Stimulated activated memory B cell treated with anti-CD40 and anti-IgM and Interleukin-4, amounts not matched to agents 10 μg/mL and 1 μg/mL and 100 μg/mL, for 72 hours (primary cell): ENCODE data around the gene AAMDC.

ENCODE experiments used
- ATAC-seq: fragments of 150-1000 bp; cut with Tn5 transposase; 2 replicates; pipeline ENCODE4 v1.10.0; 2021
- H3K27ac Mint-ChIP-seq: one replicate; pipeline ENCODE4 v1.8.0; 2022; ENCODE audit warnings: mild to moderate bottlenecking, mixed read lengths
- H3K27me3 Mint-ChIP-seq: one replicate; pipeline ENCODE4 v1.8.0; 2022; ENCODE audit warnings: mixed read lengths
- H3K36me3 Mint-ChIP-seq: one replicate; pipeline ENCODE4 v1.8.0; 2022; ENCODE audit warnings: mixed read lengths
- H3K4me1 Mint-ChIP-seq: one replicate; pipeline ENCODE4 v1.8.0; 2022; ENCODE audit warnings: mixed read lengths
- H3K4me3 Mint-ChIP-seq: one replicate; pipeline ENCODE4 v1.8.0; 2022; ENCODE audit warnings: mild to moderate bottlenecking, moderate library complexity, mixed read lengths
- H3K9me3 Mint-ChIP-seq: one replicate; pipeline ENCODE4 v1.8.0; 2022; ENCODE audit warnings: mixed read lengths

AAMDC gene

DNA sequence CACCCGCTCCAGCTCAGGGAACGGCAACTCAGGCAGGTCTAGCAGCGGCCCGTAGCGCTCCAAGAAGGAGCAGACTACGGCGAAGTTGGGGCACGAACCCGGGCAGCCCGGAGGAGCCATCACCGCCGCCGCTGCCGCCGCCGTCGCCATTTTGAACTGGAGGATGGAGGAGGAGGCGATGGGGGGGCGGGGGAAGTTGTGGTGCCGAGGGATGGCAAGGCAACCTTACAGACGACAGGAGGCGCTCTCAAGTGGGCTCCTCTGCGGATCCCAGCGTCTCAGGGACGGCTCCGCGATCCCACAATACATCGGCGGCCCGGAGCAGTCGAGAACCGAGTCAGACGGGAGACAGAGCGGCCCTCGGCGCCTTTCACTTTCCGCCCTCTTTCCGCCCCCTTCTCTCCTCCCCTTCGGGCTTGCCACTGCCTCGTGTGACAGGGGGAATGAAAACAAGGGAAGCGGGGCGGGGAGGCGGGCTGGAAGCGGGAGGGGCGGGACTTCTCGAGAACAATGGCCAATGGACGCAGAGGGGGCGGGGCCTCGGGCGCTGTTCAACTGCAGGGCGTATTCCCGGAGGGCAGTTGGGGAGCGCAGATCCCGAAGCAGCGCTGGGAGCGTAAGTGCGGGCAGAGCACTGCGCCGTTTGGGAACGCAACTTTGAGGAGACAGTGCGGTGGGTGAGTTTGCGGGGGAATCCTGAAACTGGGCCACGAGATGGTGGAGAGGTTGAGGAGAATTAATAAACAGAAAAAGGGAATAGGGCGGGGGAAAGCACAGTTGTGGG is at the start of gene AAMDC, which contains the start of gene RSF1:
AAMDC (plus strand) TSS at position 580 of the 784 bp plus-strand sequence. CDS start 21,353 bp downstream, outside the sequence.
RSF1 (minus strand) TSS at position 158 of the 784 bp plus-strand sequence; CDS start at position 150, 8 bp downstream.
- Mint-ChIP-seq H3K4me3 (peak within 1 kb of the TSS; percentile 99), H3K27ac (peak within 1 kb of the TSS; percentile 72), H3K27me3 (no peaks in the 10 kb centered on the region), H3K4me1 (peaks cover 34% of the 10 kb centered on the region), H3K36me3 (no peaks in the 10 kb centered on the region), H3K9me3 (no peaks in the 10 kb centered on the region)
- ATAC-seq = peak; percentile 94

DNA sequence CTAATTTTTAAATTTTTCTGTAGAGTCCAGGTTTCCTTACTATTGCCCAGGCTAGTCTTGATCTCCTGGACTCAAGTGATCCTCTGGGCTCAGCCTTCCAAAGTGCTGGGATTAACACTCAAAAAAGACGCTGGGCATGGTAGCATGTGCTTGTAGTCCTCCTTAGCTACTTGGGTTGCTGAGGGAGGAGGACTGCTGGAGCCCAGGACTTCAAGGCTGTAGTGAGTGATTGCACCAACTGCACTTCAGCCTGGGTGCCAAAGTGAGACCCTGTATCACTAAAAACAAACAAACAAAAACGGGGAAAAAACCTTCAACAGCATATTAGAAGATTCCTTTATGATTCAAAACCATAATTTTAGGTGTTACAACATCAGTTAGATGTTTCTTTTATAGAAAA is 45.0 kb upstream of the AAMDC start:
- no peak for ATAC-seq
- Mint-ChIP-seq H3K27ac (no peak overlapping the region), H3K9me3 (no peaks in the 10 kb centered on the region), H3K4me3 (no peak overlapping the region), H3K27me3 (no peaks in the 10 kb centered on the region), H3K4me1 (peaks cover 31% of the 10 kb centered on the region), H3K36me3 (peaks cover 5% of the 10 kb centered on the region)

- Mint-ChIP-seq H3K27me3 (no peaks in the 10 kb centered on the region), H3K9me3 (no peaks in the 10 kb centered on the region), H3K4me3 (no peak overlapping the region), H3K27ac (no peak overlapping the region), H3K36me3 (no peaks in the 10 kb centered on the region), H3K4me1 (peaks cover 26% of the 10 kb centered on the region)
- ATAC-seq = no peak
Observed at GRCh38 chr11:77776455-77776854, 44.5 kb upstream of the AAMDC start.

GRCh38 chr11:77778118-77778517 is 42.8 kb upstream of the AAMDC start:
- no peak overlapping the region for H3K27ac Mint-ChIP-seq
- H3K27me3 Mint-ChIP-seq = no peaks in the 10 kb centered on the region
- no peak overlapping the region for H3K4me3 Mint-ChIP-seq
- H3K36me3 Mint-ChIP-seq = no peaks in the 10 kb centered on the region
- peaks cover 30% of the 10 kb centered on the region for H3K4me1 Mint-ChIP-seq
- no peak for ATAC-seq
- H3K9me3 Mint-ChIP-seq = no peaks in the 10 kb centered on the region

GRCh38 chr11:77778549-77778948 is 42.4 kb upstream of the AAMDC start:
- H3K27ac Mint-ChIP-seq = no peak overlapping the region
- ATAC-seq = no peak
- no peaks in the 10 kb centered on the region for H3K27me3 Mint-ChIP-seq
- no peaks in the 10 kb centered on the region for H3K36me3 Mint-ChIP-seq
- no peaks in the 10 kb centered on the region for H3K9me3 Mint-ChIP-seq
- H3K4me1 Mint-ChIP-seq = peaks cover 34% of the 10 kb centered on the region
- H3K4me3 Mint-ChIP-seq = no peak overlapping the region

GRCh38 chr11:77779935-77780334 is 41.0 kb upstream of the AAMDC start:
- no peaks in the 10 kb centered on the region for H3K27me3 Mint-ChIP-seq
- no peak overlapping the region for H3K27ac Mint-ChIP-seq

GRCh38 chr11:77783025-77783424 is 37.9 kb upstream of the AAMDC start:
- no peak overlapping the region for H3K4me3 Mint-ChIP-seq
- H3K9me3 Mint-ChIP-seq = no peaks in the 10 kb centered on the region
- H3K27ac Mint-ChIP-seq = no peak overlapping the region
- peaks cover under 1% of the 10 kb centered on the region for H3K36me3 Mint-ChIP-seq
- peaks cover 53% of the 10 kb centered on the region for H3K4me1 Mint-ChIP-seq
- H3K27me3 Mint-ChIP-seq = no peaks in the 10 kb centered on the region
- no peak for ATAC-seq

More at GRCh38 chr11:77779935-77780334, 41.0 kb upstream of the AAMDC start:
- Mint-ChIP-seq H3K9me3 (no peaks in the 10 kb centered on the region), H3K36me3 (no peaks in the 10 kb centered on the region), H3K4me1 (peaks cover 34% of the 10 kb centered on the region), H3K4me3 (no peak overlapping the region)
- no peak for ATAC-seq

GRCh38 chr11:77784572-77784971 is 36.4 kb upstream of the AAMDC start:
- no peak for ATAC-seq
- Mint-ChIP-seq H3K4me1 (peaks cover 58% of the 10 kb centered on the region), H3K36me3 (peaks cover 10% of the 10 kb centered on the region), H3K9me3 (no peaks in the 10 kb centered on the region), H3K27me3 (no peaks in the 10 kb centered on the region), H3K4me3 (no peak overlapping the region), H3K27ac (no peak overlapping the region)

DNA sequence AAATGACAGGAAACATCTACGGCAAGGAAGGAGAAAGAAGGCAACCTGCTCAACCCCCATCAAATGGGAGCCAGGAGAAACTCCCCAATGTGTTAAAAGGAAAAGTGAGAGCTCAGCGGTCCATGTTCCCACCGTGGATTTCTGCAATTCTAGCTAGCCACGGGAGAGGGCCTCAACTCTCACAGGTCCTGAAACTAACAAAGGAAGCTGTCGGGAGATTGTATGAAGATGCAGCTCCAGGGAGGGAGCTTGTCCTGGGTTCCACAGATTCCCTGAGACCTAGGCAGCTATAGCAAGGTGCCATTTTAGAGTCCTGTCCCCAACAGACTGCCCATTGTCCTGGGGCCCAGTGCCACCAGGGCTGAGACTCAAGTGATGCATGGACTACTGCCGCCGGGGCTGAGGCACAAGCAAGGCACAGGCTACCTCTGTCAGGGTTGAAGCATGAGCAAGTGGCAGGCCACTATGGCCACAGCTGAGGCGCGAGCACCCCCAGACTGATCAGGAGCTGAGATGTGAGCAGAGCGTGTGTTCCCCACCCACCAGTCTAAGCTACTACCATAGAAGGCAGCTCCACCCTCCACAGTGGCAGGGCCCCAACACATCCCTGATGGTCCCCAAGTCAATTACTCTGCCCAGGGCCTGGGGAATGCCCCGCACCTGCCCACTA is 31.7 kb upstream of the AAMDC start:
- Mint-ChIP-seq H3K4me1 (peaks cover 78% of the 10 kb centered on the region), H3K9me3 (peaks cover 3% of the 10 kb centered on the region), H3K36me3 (peaks cover 53% of the 10 kb centered on the region), H3K4me3 (no peak overlapping the region), H3K27ac (peak overlapping the region; percentile 60), H3K27me3 (no peaks in the 10 kb centered on the region)
- no peak for ATAC-seq

- Mint-ChIP-seq H3K4me3 (no peak overlapping the region), H3K27me3 (no peaks in the 10 kb centered on the region), H3K27ac (no peak overlapping the region), H3K36me3 (peaks cover 58% of the 10 kb centered on the region), H3K9me3 (peaks cover 3% of the 10 kb centered on the region), H3K4me1 (peaks cover 85% of the 10 kb centered on the region)
- ATAC-seq = no peak
Observed at GRCh38 chr11:77789731-77790476, 31.0 kb upstream of the AAMDC start.

DNA sequence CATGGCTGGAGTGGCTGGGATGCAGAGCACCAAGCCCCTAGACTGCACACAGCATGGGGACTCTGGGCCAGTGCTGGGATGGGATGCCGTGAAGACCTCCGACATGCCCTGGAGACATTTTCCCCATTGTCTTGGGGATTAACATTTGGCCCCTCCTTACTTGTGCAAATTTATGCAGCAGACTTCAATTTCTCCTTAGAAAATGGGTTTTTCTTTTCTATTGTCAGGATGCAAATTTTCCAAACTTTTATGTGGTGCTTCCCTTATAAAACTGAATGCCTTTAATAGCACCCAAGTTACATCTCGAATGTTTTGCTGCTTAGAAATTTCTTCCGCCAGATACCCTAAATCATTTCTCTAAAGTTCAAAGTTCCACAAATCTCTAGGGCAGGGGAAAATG is 29.6 kb upstream of the AAMDC start:
- Mint-ChIP-seq H3K27ac (no peak overlapping the region), H3K4me3 (no peak overlapping the region), H3K9me3 (peaks cover 3% of the 10 kb centered on the region), H3K27me3 (no peaks in the 10 kb centered on the region), H3K36me3 (peaks cover 61% of the 10 kb centered on the region), H3K4me1 (peaks cover 93% of the 10 kb centered on the region)
- no peak for ATAC-seq

GRCh38 chr11:77793972-77794371 is 27.0 kb upstream of the AAMDC start:
- Mint-ChIP-seq H3K27ac (no peak overlapping the region), H3K9me3 (peaks cover 3% of the 10 kb centered on the region), H3K27me3 (no peaks in the 10 kb centered on the region), H3K36me3 (peaks cover 70% of the 10 kb centered on the region), H3K4me1 (peaks cover 88% of the 10 kb centered on the region), H3K4me3 (no peak overlapping the region)
- ATAC-seq = no peak

DNA sequence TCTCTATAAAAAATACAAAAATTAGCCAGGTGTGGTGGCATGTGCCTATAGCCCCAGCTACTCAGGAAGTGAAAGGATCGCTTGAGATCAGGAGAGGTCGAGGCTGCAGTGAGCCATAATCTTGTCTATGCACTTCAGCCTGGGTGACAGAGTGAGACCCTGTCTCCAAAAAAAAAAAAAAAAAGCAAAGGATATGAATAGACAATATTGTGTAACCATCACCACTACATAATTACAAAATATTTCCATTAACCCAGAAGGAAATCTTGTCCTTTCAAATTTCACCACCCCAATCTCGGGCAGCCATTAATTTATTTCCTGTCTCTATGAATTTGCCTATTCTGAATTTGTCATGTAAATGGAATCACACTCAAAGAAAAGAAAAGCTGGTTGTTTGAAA is 21.6 kb upstream of the AAMDC start:
- ATAC-seq = no peak
- H3K9me3 Mint-ChIP-seq = no peaks in the 10 kb centered on the region
- H3K36me3 Mint-ChIP-seq = peaks cover 26% of the 10 kb centered on the region
- H3K27me3 Mint-ChIP-seq = no peaks in the 10 kb centered on the region
- peak overlapping the region; percentile 40 for H3K27ac Mint-ChIP-seq
- H3K4me3 Mint-ChIP-seq = no peak overlapping the region
- H3K4me1 Mint-ChIP-seq = peaks cover 66% of the 10 kb centered on the region

DNA sequence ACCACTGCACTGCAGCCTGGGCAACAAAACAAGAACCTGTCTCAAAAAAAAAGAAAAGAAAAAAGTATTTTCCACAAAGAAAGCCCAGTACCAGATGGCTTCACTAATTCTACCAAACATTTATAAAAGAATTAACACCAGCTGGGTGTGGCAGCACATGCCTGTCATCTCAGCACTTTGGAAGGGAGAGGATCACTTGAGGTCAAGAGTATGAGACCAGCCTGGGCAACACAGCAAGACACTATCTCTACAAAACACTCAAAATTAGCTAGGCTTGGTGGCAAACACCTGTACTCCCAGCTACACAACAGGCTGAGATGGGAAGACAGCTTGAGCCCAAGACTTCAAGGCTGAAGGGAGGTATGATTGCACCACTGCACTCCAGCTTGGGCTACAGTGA is 20.5 kb upstream of the AAMDC start:
- Mint-ChIP-seq H3K27me3 (no peaks in the 10 kb centered on the region), H3K27ac (peak overlapping the region; percentile 60), H3K4me1 (peaks cover 55% of the 10 kb centered on the region), H3K36me3 (peaks cover 18% of the 10 kb centered on the region), H3K9me3 (no peaks in the 10 kb centered on the region), H3K4me3 (no peak overlapping the region)
- no peak for ATAC-seq

DNA sequence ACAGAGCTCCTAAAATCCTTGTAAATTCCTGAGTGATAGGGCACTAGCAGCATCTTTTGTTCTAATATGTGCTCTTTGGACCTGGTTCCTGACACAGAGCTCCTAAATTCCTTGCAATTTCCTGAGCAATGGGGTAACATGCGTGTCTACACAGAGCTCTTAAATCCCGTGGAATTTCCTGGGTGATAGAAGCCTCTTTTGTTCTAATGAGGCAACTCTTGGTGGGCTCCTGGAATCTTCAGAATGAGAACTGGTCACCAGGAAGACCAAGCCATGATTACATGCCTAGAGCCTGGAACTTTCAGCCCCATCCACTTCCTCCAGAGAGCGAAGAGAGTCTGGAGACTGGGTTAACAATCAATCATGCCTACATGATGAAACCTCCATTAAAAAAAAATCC is 19.5 kb upstream of the AAMDC start:
- no peak for ATAC-seq
- Mint-ChIP-seq H3K4me3 (no peak overlapping the region), H3K27me3 (no peaks in the 10 kb centered on the region), H3K36me3 (peaks cover 20% of the 10 kb centered on the region), H3K4me1 (peaks cover 55% of the 10 kb centered on the region), H3K9me3 (no peaks in the 10 kb centered on the region), H3K27ac (peak overlapping the region; percentile 60)
